Retinal pigment epithelial cell (primary cell): ENCODE results near the gene SIRT7.
"Not testable (repeated sequence)": the region's sequence is repeated elsewhere in the genome, so short reads cannot be mapped to it uniquely, and the experiment has no call there.

Source experiments
- DNase-seq: peaks from one replicate; pipeline ENCODE4 v3.0.0-alpha.2; 2010; ENCODE audit warnings: low read depth
- H3K4me3 ChIP-seq: 2 replicates; pipeline ENCODE4 v1.5.1; 2011; ENCODE audit warnings: mild to moderate bottlenecking, low read length, control low read depth, moderate library complexity
- CTCF ChIP-seq: conservative IDR thresholded peaks from 2 replicates; pipeline ENCODE4 v1.5.1; 2011; ENCODE audit warnings: low read depth, low read length, control low read depth, inconsistent platforms

The SIRT7 gene

DNA sequence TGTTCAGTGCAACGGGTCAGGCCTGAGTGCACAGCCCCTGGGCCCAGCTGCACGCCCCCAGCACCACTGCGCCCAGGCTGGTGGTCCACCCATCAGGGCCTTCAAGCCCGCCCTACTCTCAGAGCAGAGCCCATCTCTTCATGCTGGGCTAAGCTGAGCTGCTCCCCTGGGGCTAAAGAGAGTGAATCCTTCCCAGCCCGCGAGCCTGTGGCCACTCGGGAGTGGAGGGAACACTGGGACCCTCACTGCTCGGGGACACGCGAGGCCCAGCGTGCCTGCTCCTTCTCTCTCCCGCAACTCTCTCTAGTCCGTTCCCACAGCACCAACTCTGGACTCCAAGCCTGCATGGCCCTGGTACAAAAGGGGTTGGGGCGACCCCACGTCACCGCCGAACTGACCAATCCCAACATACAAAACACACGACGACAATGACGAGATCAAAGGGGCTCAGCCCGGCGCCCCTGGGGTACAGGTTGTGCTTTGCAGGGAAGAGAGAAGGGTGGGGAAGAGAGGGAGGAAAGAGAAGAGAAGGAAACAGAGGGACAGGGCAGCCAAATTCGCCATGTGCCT lies 4.1 kb upstream of the SIRT7 start:
- DNase-seq: no peak
- H3K4me3 ChIP-seq: no peak overlapping the region

DNA sequence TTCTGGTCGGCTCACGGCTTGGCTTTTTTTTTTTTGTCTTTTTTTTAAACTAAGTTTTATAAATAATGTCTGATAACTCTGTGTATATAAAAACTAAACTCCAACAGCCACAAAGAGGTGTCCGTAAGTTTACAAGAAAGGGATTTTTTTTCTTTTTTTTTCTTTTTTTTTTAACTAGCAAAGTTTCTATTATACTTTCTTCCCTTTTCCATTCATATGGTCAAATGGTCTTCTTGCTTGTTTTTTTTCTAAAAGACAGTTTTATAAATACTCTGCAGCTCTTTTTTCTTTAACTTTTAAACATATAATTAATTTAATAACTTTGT lies 3.5 kb upstream of the SIRT7 start:
- no peak overlapping the region for H3K4me3 ChIP-seq
- TF ChIP-seq CTCF: no peak
- DNase-seq: no peak

More for the DNA sequence above, 4.1 kb upstream of the SIRT7 start:
- TF ChIP-seq CTCF: no peak

GRCh38 chr17:81920612-81921536 lies 2.9 kb upstream of the SIRT7 start:
- TF ChIP-seq CTCF: no peak

DNA sequence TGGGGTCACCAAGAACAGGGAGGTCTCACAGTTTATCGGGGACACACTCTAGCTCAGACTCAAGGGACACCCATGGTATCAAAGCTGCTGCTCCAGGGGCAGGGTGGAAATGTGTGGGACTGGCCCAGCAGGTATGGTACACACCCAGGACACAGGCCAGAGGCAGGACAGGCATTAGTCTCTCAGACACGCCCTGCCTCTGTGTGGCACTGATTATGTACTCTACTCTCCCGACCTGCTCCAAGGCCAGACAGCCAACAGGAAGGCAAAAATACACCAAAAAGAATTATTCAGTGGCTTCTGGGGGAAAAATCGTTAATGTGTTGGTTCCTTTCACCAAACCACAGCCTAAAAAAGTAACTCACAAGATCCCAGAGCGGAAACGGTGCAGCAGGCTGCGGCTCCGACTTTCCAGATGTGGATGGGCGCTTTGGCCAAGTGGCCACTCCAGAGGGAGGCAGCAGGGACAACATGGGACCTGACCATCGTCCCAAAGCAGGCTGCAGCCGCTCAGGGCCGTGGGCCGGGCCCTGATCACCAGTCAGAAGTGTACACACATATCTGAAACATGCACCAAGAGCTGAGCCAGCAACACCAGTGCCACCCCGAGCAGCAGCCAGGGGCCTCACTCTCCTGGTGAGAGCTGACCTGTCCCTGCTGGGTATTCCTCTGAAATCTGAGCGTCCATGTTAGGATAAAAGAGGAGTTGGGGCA lies 1.0 kb upstream of the SIRT7 start:
- DNase-seq: no peak
- no peak overlapping the region for H3K4me3 ChIP-seq
- no peak for TF ChIP-seq CTCF

More at GRCh38 chr17:81920612-81921536, 2.9 kb upstream of the SIRT7 start:
- DNase-seq: no peak
- H3K4me3 ChIP-seq: no peak overlapping the region

DNA sequence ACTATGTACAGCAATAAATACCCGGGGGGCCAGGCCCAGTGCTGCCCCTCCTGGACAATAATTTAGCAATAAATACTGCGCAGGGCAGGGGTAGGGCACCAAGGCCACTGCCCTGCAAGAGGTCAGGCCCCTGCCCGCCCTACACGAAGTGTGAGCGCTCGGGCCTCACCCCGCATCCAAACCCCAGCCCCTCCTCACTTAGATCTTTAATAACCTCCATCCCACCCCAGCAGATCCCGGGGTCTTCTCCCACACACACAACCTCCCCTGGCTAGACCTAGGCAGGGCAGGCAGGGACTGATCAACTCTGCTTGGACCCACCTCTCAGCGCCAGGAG lies 325 bp upstream of the SIRT7 start:
- not testable (repeated sequence) for H3K4me3 ChIP-seq, DNase-seq

DNA sequence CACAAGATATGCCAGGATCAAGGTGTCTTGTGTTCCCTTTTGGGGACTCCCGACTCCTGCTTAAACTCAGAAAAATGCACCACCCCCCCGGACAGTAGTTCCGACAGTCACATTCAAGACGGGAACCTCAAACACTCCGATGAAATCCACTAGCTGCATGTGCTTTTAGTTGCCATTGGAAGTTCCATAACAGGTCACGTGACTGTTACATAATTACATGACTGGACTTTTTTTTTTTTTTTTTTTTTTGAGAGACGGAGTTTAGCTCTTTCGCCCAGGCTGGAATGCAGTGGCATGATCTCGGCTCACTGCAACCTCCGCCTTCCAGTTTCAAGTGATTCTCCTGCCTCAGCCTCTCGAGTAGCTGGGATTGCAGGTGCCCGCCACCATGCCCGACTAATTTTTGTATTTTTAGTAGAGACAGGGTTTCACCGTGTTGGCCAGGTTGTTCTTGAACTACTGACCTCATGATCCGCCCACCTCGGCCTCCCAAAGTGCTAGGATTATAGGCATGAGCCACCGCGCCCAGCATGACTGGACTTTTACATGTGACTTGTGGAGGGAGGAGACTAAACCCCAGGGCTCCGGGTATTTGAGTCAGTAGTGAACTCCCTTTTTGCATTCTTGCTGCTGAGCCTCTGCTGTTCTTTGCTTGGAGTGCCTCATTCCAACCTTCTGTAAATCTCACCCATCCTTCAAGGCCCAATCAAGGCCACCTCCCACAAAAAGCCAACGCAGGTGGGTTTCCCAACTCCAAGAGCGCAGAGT lies 1.6 kb downstream of the SIRT7 start:
- H3K4me3 ChIP-seq: peak overlapping the region; percentile 76
- peak; percentile 82 for DNase-seq
- TF ChIP-seq CTCF: no peak

DNA sequence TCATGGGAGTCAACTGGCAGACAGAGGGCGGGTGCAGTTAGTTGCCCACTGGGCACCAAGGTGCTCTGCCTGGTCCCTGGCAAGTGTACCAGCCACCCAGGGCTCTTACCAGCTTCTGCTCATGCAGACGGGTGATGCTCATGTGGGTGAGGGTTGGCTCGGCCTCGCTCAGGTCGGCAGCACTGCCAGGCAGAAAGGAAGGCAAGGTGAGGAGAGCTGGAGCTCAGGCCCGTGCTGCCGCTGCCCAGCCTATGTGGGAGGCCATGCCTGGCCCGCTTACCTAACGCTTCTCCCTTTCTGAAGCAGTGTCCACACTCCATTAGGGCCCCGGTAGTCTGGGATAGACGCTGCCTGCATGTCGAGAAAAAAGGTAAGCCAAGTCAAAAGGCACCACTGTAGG lies 2.6 kb downstream of the SIRT7 start:
- no peak for TF ChIP-seq CTCF
- no peak for DNase-seq
- H3K4me3 ChIP-seq: no peak overlapping the region
